Stimulated activated CD4-positive, alpha-beta T cell treated with anti-CD3 and anti-CD28 coated beads, Interleukin-4, amount 100 ng/mL, for 4 hours (primary cell): ENCODE data around the gene TRIM9.
"Not testable (repeated sequence)": the region's sequence is repeated elsewhere in the genome, so short reads cannot be mapped to it uniquely, and the experiment has no call there.

ENCODE experiments used
- DNase-seq, 2 experiments: peaks; one replicate each; pipeline ENCODE4 v3.0.0-alpha.2; 2020

TRIM9 gene

GRCh38 chr14:50998612-50999011 is 96.3 kb downstream of the TRIM9 start:
- no peak for DNase-seq

- no peak for DNase-seq
These were observed 97.2 kb downstream of the TRIM9 start for GRCh38 chr14:50997712-50998111.

- not testable (repeated sequence) for DNase-seq
These were observed 100.7 kb downstream of the TRIM9 start for GRCh38 chr14:50994158-50994557.

GRCh38 chr14:50985859-50986331 is 109.0 kb downstream of the TRIM9 start:
- no peak for DNase-seq

GRCh38 chr14:50985124-50985858 is 109.6 kb downstream of the TRIM9 start:
- DNase-seq, result no peak

- no peak for DNase-seq
These were observed 110.7 kb downstream of the TRIM9 start for GRCh38 chr14:50984036-50984710.

- DNase-seq, result no peak
These were observed 114.7 kb downstream of the TRIM9 start for GRCh38 chr14:50979941-50980850.

- no peak for DNase-seq
These were observed 116.0 kb downstream of the TRIM9 start for GRCh38 chr14:50978888-50979287.

- no peak for DNase-seq
These were observed 116.4 kb downstream of the TRIM9 start for GRCh38 chr14:50978529-50978871.

GRCh38 chr14:50977863-50978528 is 116.9 kb downstream of the TRIM9 start:
- no peak for DNase-seq

GRCh38 chr14:50974118-50974517 is 120.8 kb downstream of the TRIM9 start:
- DNase-seq, result no peak

GRCh38 chr14:50972734-50973133 is 122.2 kb downstream of the TRIM9 start:
- no peak for DNase-seq

GRCh38 chr14:50970886-50971781 is 123.8 kb downstream of the TRIM9 start:
- DNase-seq, result no peak

GRCh38 chr14:50967790-50968189 is 127.1 kb downstream of the TRIM9 start:
- no peak for DNase-seq

GRCh38 chr14:50967103-50967502 is 127.8 kb downstream of the TRIM9 start:
- no peak for DNase-seq

- DNase-seq, result no peak
These were observed 130.1 kb downstream of the TRIM9 start for GRCh38 chr14:50964683-50965390.

- no peak for DNase-seq
These were observed 131.0 kb downstream of the TRIM9 start for GRCh38 chr14:50963919-50964318.

- DNase-seq, result no peak
These were observed 133.2 kb downstream of the TRIM9 start for GRCh38 chr14:50961605-50962221.

GRCh38 chr14:50957296-50957695 is 137.6 kb downstream of the TRIM9 start:
- no peak for DNase-seq

GRCh38 chr14:50956421-50956820 is 138.5 kb downstream of the TRIM9 start:
- DNase-seq, result not testable (repeated sequence)
